GM12801 (cell line): ENCODE measurements around the gene SPSB1.

Experiments used
- CTCF ChIP-seq: IDR thresholded peaks from one replicate; pipeline ENCODE4 v1.5.1; 2011; ENCODE audit warnings: control low read depth; ENCODE audit not compliant: insufficient read length; ENCODE audit errors: extremely low read depth

The SPSB1 gene

GRCh38 chr1:9275161-9275560, 17.5 kb upstream of the SPSB1 start:
- no peak for TF ChIP-seq CTCF

GRCh38 chr1:9275567-9276034, 17.1 kb upstream of the SPSB1 start:
- TF ChIP-seq CTCF: no peak

- TF ChIP-seq CTCF: no peak
Observed at GRCh38 chr1:9278116-9278515, 14.6 kb upstream of the SPSB1 start.

GRCh38 chr1:9278585-9279153, 14.0 kb upstream of the SPSB1 start:
- no peak for TF ChIP-seq CTCF

GRCh38 chr1:9279172-9279840, 13.4 kb upstream of the SPSB1 start:
- TF ChIP-seq CTCF: no peak

GRCh38 chr1:9280015-9280860, 12.5 kb upstream of the SPSB1 start:
- TF ChIP-seq CTCF: no peak

GRCh38 chr1:9281071-9281827, 11.4 kb upstream of the SPSB1 start:
- TF ChIP-seq CTCF: no peak
